PC-9 (cell line): ENCODE results near the gene EHBP1.

ENCODE experiments used
- EZH2 ChIP-seq: fragments of 200-600 bp; sonication (generic); IDR thresholded peaks from 2 replicates; pipeline ENCODE4 v1.8.0; 2017; ENCODE audit warnings: antibody characterized with exemption, low read depth
- TF ChIP-seq, protein P1 (sequence below): fragments of 200-600 bp; sonication (generic); conservative IDR thresholded peaks from 2 replicates; pipeline ENCODE4 v1.6.1; 2017; ENCODE audit warnings: mixed run types, antibody characterized with exemption, mild to moderate bottlenecking, moderate library complexity

DNA sequence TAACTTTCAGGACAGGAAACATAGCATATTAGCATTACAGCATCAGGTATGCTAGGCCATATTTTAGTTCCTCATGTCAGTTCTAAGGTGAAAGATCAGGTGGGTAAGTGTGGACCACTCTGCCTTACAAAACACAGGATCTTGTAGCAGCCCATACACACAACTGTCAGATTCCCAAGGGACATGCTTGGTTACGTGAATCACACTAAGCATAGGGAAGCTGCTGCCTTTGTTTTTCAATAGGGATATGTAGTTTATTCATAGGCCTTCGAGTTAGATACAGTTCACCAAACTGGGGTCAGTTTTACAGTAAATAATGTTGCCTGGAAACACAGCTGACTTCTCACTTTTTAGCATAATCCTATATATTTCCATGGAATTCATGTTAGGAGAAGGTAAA is 229.0 kb downstream of the EHBP1 start:
- TF ChIP-seq EZH2, result no peak
- TF ChIP-seq, protein P1, sequence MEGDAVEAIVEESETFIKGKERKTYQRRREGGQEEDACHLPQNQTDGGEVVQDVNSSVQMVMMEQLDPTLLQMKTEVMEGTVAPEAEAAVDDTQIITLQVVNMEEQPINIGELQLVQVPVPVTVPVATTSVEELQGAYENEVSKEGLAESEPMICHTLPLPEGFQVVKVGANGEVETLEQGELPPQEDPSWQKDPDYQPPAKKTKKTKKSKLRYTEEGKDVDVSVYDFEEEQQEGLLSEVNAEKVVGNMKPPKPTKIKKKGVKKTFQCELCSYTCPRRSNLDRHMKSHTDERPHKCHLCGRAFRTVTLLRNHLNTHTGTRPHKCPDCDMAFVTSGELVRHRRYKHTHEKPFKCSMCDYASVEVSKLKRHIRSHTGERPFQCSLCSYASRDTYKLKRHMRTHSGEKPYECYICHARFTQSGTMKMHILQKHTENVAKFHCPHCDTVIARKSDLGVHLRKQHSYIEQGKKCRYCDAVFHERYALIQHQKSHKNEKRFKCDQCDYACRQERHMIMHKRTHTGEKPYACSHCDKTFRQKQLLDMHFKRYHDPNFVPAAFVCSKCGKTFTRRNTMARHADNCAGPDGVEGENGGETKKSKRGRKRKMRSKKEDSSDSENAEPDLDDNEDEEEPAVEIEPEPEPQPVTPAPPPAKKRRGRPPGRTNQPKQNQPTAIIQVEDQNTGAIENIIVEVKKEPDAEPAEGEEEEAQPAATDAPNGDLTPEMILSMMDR, result no peak
